H1 (cell line): Measurements from ENCODE around the gene CRYBB1. TPM values are rescaled to one million over a fixed set of nuclear protein-coding genes. Genes with fewer than 3 reads are reported as not detected.

Experiments used
- FOSL1 ChIP-seq: IDR thresholded peaks from 2 replicates; pipeline ENCODE4 v1.6.1; 2011; ENCODE audit warnings: mild to moderate bottlenecking, low read depth, low read length, moderate library complexity; ENCODE audit not compliant: insufficient read depth
- SAP30 ChIP-seq: fragments of 300-600 bp; sonication (generic); IDR thresholded peaks from 2 replicates; pipeline ENCODE4 v1.7.1; 2012; ENCODE audit warnings: low read length, moderate library complexity, mild to moderate bottlenecking, inconsistent platforms; ENCODE audit not compliant: insufficient read depth, insufficient replicate concordance
- SUZ12 ChIP-seq: fragments of 200-600 bp; sonication (generic); IDR thresholded peaks from 2 replicates; pipeline ENCODE4 v1.6.1; 2012; ENCODE audit warnings: mild to moderate bottlenecking, inconsistent platforms, low read length, moderate library complexity, mixed read lengths
- YY1 ChIP-seq: IDR thresholded peaks from 2 replicates; pipeline ENCODE4 v1.6.1; 2011; ENCODE audit warnings: low read depth, mild to moderate bottlenecking, low read length
- polyA plus RNA-seq, 7 experiments: library from polyadenylated mRNA; depleted of rRNA in 3 of 7; stranded (reverse) in 5 of 7; unstranded in 2 of 7; fragments of >200 nt in 5 of 7; fragments of 200-250 nt in 2 of 7; gene quantifications; 1 replicate in 5 of 7; 2 replicates in 1 of 7; 4 replicates in 1 of 7; pipeline versions ENCODE4 v1.2.1 to v1.2.3, GENCODE V29; 2011 to 2013; ENCODE audit warnings: missing spikeins in 2 of 7, mixed read lengths in 2 of 7
- total RNA-seq: library from RNA; stranded (reverse); fragmentation: NEBNext Ultra II Directional; extraction: Animal tissue kit (Norgen Biotek cat#: 25700); gene quantifications from 2 replicates; pipeline ENCODE4 v1.2.1, GENCODE V29; 2021

The CRYBB1 gene
- total and polyA plus RNA-seq, 2 of the 8 experiments (the other 6 are each of a cell fraction or from before 2014, with no cell fraction given) = 1.7 to 6.0 TPM

- TF ChIP-seq YY1 = no peak
- TF ChIP-seq FOSL1 = no peak
- TF ChIP-seq SUZ12 = no peak
- no peak for TF ChIP-seq SAP30
Measured at GRCh38 chr22:26651815-26652214, 34.0 kb upstream of the CRYBB1 start (continued).
